HG03159 (cell line): ENCODE data around the gene KRTAP4-11.
"Not testable (repeated sequence)": the region's sequence is repeated elsewhere in the genome, so short reads cannot be mapped to it uniquely, and the experiment has no call there.

Source experiments
- ATAC-seq: cut with Tn5 transposase; IDR thresholded peaks from one replicate; pipeline ENCODE4 v1.9.1; 2021; ENCODE audit warnings: mild to moderate bottlenecking, moderate library complexity; ENCODE audit not compliant: unreplicated experiment

KRTAP4-11 gene

DNA sequence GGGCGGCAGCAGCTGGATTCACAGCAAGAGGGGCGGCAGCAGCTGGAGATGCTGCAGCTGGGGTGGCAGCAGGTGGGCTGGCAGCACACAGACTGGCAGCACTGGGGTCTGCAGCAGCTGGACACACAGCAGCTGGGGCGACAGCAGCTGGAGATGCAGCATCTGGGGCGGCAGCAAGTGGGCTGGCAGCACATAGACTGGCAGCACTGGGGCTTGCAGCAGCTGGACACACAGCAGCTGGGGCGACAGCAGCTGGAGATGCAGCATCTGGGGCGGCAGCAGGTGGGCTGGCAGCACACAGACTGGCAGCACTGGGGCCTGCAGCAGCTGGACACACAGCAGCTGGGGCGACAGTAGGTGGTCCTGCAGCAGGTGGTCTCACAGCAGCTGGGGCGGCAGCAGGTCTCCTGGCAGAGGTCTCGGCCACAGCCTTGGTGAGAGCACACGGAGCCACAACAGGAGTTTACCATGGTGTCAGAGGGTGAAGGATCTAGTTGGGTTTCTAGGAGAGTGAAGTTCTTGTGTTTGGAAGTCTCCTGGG lies at the start of gene KRTAP4-11:
TSS of gene KRTAP4-11 (minus strand) at position 528 of the 541 bp plus-strand sequence. CDS start at position 470, 58 bp downstream.
- not testable (repeated sequence) for ATAC-seq

DNA sequence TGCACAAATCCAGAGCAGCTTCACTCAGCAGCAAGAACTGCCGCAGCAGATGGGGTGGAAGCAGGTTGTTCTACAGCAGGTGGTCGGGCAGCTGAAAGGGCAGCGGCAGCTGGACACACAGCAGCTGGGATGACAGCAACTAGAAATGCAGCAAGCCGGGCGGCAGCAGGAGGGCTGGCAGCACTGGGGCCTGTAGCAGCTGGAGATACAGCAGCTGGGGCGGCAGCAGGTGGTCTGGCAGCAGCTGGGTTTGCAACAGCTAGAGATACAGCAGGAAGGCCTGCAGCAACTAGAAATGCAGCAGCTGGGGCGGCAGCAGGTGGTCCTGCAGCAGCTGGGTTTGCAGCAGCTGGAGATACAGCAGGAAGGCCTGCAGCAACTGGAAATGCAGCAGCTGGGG lies 49.4 kb upstream of the KRTAP4-11 start:
- no peak for ATAC-seq

DNA sequence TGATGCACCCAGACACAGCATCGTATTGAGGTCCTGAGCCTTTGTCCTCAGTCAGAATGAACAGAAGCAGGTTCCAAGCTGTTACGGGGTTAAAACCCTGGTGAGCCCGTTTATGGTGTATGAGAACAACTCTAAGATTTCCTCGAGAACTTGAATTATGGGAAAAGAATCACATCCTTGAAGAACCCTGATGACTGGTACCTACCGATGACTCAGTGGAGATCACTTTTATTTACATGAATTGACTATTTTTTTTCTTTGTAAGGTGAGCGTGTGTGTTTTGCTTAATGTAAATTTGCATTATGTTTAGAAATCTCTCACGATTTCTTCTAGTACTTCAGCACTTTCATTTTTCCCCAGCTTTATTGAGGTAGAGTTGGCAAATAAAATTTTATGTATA lies 45.7 kb upstream of the KRTAP4-11 start:
- ATAC-seq: no peak

DNA sequence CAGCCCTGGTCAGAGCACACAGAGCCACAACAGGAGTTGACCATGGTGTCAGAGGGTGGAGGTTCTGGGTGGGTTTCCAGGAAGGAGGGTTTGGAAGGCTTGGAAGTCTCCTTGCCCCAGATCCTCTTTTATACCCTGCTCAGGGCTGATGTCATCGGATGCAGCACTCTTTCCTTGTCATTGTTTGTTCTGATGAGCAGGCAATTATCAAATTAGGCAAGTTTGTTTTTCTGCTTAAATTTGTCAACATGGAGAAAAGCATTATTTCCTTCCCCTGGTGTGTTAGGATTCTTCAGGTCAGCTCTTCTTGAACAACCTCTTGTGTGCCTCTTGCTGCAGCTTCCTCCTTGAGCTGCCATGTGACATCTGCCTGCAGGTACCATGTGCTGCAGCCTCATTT lies 42.5 kb upstream of the KRTAP4-11 start, which contains the start of gene KRTAP4-4:
TSS of gene KRTAP4-4 (minus strand) at position 101 of the 400 bp plus-strand sequence. CDS start at position 44, 57 bp downstream.
- no peak for ATAC-seq

DNA sequence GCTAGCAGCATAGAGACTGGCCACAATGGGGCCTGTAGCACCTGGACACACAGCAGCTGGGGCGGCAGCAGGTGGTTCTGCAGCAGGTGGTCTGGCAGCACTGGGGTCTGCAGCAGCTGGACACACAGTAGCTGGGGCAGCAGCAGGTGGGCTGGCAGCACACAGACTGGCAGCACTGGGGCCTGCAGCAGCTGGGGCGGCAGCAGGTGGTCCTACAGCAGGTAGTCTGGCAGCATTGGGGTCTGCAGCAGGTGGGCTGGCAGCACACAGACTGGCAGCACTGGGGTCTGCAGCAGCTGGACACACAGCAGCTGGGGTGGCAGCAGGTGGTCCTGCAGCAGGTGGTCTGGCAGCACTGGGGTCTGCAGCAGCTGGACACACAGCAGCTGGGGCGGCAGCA lies 42.0 kb upstream of the KRTAP4-11 start:
- ATAC-seq: not testable (repeated sequence)

DNA sequence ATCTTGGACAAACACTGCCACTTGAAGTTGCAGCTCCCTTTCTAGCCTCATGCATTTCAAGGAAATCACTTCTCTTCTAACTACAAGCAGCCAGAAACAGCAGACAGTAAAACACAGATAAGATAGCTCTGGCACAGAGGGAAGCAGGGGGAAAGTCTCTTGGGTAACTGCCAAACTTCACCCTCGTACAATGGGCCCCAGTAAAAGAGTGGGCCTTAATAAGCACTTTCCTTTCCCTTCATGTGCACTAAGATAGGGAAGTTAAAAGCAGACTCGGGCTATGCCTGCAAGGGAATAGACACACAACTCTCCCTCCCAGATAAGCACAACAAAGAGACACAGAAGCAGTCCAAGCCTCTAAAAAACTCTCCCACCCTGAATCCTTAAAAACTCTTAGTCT lies 35.7 kb upstream of the KRTAP4-11 start:
- ATAC-seq: no peak

DNA sequence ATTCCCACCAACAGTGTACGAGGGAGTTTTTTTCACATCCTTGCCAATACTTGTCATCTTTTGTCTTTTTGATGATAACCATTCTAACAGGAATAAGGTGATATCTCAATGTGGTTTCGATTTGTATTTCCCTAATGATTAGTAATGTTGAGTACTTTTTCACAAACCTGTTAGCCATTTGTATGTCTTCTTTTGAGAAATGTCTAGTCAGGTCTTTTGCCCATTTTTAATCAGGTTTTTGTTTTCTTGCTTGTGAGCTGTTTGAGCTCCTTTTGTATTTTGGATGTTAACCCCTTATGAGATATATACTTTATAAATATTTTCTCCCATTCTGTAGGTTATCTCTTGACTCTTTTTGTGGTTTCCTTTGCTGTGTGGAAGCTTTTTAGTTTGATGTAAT lies 33.4 kb upstream of the KRTAP4-11 start:
- ATAC-seq: no peak

DNA sequence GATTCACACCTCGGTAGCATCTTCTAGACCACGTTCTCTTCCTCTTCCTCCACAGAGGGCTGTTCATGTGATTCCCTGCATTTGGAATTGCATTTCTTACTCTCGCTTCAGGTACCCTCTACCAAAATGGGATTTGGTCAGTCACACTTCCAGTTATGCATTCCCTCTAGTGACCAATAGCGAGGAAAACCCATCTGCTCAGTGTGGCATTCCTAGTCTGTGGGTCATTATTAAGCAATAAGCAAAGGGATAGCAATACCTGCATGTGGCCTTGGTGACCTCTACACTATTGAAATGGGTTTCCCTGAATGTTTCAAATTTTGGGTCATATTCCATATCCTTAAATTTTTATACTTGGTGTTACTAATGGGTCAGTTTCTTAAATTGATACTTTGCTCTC lies 31.9 kb upstream of the KRTAP4-11 start:
- ATAC-seq: no peak

DNA sequence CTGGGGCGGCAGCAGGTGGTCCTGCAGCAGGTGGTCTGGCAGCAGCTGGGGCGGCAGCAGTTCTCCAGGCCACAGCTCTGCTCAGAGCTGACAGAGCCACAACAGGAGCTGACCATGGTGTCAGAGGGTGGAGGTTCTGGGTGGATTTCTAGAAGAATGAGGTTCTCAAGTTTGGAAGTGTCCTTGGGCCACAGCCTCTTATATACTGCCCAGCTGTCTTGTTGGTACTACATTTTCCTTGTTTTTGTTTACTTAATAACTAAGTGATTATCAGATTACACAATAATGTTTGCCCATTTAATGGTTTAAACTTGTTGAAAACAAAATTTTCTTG lies 31.4 kb upstream of the KRTAP4-11 start, which contains the start of gene KRTAP4-5:
TSS of gene KRTAP4-5 (minus strand) at position 174 of the 334 bp plus-strand sequence. CDS start at position 116, 58 bp downstream.
- no peak for ATAC-seq

DNA sequence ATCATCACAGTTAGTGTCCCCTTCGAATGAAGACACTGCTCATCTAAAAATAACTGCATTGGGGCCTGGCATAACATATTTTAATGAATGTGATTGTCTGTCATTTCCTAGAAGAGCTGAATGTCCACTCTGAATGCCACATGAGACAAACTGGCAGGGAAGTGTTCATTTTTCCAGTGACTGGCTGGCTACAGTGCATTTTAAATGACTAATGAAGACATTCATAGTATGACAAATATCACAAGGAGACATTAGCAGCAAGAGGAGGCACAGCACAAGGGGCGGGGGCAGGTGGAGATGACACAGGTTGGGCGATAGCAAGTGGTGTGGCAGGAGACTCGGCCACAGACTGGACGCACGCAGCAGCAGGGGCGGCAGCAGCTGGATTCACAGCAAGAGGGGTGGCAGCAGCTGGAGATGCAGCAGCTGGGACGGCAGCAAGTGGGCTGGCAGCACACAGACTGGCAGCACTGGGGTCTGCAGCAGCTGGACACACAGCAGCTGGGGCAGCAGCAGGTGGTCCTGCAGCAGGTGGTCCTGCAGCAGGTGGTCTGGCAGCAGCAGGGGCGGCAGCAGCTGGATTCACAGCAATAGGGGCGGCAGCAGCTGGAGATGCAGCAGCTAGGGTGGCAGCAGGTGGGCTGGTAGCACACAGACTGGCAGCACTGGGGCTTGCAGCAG lies 30.9 kb upstream of the KRTAP4-11 start:
- not testable (repeated sequence) for ATAC-seq

DNA sequence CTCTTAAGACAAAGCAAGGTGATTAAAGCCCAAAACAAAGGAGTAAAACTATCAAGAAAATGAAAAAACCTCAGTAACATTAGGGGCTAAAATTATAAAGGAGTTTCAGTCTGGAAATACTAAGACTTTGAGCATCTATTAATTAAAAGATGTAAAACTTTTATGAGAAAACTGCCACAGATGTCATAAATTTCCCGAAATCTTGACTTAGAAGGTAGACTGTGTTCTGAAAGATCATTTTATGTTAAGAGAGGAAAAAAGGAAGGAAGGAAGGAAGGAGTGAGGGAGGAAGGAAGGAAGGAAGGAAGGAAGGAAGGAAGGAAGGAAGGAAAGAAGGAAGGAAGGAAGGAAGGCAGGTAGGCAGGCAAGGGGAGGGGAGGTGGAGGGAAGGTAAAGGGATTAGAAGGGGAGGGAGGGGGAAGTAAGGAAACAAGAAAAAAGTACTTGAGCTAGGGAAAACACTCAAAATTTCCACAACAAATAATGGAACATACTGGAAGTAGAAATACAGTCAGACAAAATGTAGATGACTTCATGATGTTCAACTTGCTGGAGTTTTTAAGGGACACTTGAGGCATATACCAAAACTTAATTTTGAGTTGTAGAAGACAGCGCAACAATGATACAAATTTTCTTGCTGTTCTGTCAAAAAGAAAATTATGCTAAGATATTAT lies 29.5 kb upstream of the KRTAP4-11 start:
- ATAC-seq: no peak

DNA sequence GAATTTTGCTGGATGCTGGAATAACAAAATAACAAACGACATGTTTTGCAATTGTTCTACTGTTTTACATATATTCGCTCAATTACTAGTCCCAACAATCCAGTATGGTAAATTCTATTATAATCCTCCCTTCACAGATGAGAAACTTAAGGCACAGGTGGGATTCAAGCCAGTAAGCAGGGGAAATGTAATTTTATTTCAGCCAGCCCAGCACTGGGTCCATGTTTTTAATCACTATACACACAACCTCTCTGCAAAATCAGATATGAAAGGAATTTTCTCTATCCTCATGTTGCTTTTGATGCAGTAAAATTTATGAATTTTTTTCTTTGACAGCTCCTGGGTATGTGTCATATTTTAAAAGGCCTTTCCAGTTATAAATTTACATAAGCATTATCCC lies 27.1 kb upstream of the KRTAP4-11 start:
- ATAC-seq: no peak

DNA sequence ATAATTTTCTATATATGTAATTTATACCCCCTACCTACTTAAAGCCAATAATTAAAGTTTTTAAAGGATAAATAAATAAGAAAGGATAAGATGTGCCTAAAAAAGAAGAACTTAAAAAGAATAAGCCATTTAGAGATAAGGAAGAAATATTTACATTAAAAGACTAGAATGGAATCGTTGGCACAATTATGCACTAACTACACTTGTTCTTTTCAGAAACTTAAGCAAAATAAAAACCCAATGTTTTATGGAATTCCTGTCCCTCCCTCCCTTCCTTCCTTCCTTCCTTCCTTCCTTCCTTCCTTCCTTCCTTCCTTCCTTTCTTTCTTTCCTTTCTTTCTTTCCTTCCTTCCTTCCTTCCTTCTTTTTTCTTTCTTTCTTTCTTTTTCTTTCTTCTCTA lies 26.7 kb upstream of the KRTAP4-11 start:
- ATAC-seq: no peak

DNA sequence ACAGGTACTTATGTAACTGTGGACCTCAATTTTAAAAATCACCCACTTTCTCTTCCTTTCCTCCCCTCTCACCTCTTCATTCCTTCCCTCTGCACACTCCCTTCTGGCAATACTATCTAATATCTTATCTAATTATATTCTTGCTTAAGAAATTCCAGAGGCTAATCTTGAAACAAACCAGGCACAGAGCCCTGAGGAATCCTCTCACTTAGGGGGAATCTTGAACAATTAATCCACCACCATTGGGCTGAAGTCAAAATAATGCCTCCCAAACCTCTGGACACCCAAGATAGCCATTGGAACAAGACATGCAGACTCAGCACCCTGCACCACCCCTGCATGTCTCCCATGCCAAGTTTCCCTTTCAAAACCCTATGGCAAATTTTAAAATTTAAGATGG lies 23.2 kb upstream of the KRTAP4-11 start:
- no peak for ATAC-seq

DNA sequence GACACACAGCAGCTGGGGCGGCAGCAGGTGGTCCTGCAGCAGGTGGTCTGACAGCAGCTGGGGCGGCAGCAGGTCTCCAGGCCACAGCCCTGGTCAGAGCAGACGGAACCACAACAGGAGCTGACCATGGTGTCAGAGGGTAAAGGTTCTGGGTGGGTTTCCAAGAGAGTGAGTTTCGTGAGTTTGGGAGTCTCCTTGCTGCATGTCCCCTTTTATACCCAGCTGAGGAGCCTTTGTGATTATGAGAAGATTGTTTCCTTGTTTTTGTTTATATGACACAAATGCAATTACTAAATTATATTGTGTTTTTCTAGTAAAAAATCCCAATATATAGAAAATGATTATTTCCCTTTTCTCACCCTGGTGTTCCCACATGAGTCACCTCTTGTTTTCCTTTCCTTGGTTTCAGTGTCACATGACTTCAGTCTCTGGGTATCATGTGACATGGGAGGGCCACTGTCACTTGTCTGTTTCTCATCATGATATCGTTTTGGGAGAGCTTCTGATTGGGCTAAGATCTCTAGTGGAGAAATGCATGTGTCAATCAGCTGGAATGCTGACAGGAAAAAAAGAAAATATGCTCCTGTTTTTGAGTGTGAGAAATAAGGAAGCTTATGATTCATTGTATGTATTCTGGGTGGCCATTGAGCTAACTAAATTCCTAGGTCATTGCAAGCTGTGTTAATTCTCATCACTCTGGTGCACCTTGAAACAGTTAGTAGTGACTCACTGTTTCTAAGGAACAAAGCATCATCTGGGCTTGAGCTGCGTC lies 22.4 kb upstream of the KRTAP4-11 start, which contains the start of gene KRTAP4-6:
TSS of gene KRTAP4-6 (minus strand) at position 185 of the 772 bp plus-strand sequence. CDS start at position 128, 57 bp downstream.
- ATAC-seq: no peak

DNA sequence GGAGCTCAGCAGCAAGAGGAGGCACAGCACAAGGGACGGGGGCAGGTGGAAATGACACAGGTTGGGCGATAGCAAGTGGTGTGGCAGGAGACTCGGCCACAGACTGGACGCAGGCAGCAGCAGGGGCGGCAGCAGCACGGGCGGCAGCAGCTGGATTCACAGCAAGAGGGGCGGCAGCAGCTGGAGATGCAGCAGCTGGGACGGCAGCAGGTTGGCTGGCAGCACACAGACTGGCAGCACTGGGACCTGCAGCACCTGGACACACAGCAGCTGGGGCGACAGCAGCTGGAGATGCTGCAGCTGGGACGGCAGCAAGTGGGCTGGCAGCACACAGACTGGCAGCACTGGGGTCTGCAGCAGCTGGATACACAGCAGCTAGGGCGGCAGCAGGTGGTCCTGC lies 21.7 kb upstream of the KRTAP4-11 start:
- ATAC-seq: not testable (repeated sequence)

DNA sequence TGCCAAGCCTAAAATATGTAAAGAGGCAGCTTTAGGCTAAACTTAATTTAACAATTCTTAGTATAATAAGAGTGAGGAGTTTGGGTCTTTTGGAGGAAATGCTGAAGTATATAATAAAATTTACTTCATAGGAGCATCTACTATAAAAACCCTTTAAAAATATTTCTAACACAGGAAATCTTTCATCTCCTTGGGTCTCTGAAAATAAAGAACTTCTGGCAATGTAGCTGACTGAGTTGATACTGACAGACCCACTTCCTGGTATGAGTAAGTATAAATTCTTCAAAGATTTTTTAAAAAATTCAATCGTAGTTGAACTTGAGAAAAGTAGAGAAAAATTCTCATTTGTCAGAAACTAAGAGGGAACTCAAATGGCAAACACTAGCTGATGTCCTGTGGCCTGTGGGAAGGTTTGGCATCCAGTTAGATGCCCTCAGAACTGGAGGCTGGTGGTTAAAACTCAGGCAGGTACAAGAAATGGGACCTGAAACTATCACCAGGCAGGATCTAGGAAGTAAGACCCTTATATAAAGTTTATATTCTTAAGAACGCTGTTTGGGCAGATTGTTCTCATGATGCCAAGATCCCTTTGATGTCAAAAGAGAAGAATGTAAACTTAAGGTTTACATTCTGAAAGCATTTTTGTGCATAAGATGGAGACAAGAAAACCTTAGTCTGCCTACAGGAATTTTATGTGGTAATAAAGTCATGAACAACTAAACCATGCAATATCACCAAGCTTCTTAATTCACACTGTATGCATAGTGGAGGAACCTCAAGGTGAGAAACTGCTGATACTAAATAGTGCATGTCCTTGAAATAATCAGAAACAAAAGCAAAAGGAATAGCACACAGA lies 15.9 kb upstream of the KRTAP4-11 start:
- no peak for ATAC-seq

DNA sequence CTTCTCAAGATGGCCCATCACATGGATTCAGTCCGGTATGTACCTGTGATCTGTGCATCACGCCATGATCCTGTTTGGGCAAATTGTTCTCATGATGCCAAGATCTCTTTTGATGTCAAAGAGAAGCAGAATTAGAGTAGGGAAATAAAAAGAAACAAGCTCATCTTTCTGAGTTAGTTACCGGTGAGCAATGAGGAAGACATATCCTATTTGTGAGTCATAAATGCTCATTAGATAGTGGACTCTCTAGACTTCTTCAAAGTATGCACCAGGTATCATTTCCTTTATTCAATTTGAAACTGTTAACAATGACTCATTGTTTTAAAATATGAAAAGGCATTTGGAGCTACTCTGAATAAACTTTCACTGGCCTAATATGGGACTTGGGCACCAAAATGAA lies 13.8 kb upstream of the KRTAP4-11 start:
- no peak for ATAC-seq

DNA sequence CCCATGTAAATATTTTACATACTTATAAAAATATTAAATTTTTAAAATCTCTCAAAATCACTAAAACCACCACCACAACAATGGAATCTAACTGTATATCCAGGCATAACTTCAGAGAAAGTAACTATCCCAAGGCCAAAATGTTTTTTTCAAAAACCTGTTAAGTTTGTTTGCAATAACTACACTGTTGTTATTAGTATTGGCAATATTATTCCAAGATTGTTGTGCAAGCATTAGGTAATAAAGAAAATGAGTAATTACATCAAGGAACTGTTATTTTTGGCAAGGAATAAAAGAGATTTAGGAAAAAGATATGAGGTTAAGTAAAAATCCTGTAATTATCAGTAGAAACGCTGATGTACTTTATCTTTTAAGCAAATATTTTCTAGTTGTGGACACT lies 9.2 kb upstream of the KRTAP4-11 start:
- ATAC-seq: no peak

DNA sequence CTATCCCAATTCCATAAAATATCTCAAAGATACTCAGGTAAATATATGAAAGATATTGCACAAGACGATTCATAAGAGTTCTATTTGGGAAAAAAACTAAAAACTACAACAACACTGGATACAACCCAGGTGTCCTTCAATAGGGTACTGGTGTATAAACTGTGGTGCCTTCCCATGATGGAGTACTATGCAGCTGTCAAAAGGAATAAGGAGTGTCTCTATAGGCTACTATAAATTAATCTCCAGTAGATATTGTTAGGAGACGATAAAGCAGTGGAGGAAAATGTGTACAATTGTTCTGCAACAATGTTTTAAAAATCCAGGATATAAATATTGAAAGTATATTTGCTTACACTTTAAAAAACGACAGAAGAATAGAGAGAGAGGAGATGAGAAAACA lies 8.2 kb upstream of the KRTAP4-11 start:
- no peak for ATAC-seq
